GM18868 (cell line): ENCODE results near the gene DRG2.

ENCODE experiments used
- ATAC-seq: cut with Tn5 transposase; IDR thresholded peaks from one replicate; pipeline ENCODE4 v1.9.1; 2021; ENCODE audit warnings: mild to moderate bottlenecking, moderate library complexity; ENCODE audit not compliant: unreplicated experiment

The DRG2 gene

DNA sequence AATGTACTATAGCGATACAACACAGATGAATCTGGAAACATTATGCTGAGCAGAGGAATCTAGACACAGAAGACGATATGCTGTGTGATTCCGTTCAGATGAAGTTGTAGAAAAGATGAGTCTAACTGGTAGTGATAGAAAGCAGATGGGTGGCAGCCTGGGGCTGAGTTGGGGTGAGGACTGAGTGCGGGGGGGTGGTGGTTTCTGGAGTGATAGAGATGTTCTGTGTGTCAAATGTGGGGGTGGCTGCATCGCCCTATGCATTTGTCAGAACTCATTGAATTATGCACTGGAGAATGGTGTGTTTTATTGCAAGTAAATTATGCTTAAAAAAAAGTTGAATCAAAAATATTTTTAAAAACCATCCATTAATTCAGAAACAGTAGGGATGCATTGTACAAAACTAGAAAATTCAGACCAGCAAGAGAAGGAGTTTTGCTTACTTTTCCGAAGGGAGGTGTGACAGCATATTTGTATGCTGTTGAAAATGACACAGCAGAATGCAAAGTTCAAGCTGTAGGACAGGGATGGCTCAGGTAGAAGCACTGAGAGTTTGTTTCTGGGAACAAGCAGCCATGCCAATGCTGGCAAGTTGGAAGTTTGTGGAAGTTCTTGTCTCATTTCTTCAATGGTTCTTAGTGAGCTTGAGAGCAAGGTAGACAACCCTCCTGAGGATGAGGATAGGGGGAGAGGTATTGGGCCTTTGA, 13.0 kb upstream of the DRG2 start:
- no peak for ATAC-seq

GRCh38 chr17:18076936-18077335, 10.8 kb upstream of the DRG2 start:
- ATAC-seq, result no peak

DNA sequence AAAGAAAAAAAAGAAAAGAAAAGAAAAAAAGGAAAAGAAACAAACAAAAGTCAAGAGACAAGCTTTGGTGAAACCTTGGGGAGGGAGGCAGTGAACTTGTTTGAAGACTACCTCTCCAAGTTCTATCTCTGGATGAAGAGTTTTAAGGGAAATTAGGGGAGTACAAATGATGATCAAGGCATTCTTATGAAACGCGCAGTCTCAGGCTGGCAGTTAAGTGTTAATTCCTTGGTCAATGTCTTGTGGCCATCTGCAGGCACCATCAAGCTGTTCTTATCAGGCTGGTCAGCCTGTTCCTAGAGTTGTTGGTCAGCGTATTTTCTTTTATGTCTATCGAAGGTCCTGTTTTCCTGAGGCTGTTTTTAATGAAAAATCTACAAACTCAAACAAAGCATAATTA, 8.2 kb upstream of the DRG2 start:
- no peak for ATAC-seq

DNA sequence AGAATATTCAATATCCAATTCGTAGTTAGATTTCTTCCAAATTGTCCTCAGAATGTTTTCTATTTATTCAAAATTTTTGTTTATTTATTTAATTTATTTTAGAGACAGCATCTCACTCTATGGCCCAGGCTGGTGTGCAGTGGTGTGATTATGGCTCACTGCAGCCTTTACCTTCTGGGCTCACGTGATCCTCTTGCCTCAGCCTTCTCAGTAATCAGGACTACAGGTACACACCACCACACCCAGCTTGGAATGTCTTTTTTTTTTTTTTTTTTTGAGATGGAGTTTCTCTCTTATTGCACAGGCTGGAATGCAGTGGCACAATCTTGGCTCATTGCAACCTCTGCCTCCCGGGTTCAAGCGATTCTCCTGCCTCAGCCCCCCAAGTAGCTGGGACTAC, 3.5 kb upstream of the DRG2 start:
- ATAC-seq, result no peak

- ATAC-seq, result no peak
These were observed 1.9 kb downstream of the DRG2 start for GRCh38 chr17:18089613-18090012.

- ATAC-seq, result no peak
These were observed 6.1 kb downstream of the DRG2 start for GRCh38 chr17:18093616-18094408.

GRCh38 chr17:18094409-18094807, 6.7 kb downstream of the DRG2 start:
- no peak for ATAC-seq

DNA sequence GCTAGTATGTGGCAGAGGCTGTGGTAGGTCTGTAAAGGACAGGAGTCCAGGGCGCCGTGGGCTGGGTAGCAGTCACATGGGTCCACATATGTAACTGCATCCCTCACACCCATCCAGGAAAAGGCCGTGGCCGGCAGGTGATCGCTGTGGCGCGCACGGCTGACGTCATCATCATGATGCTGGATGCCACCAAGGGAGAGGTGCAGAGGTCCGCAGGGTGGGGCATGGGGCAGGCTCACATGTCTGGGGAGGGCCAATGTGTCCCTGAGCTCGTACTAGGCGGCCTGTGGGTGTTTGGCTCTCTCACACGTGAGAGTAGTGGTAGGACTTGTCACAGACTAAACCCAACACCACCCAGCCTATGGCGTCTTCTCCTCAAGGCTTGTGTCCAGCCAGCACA, 11.8 kb downstream of the DRG2 start:
- ATAC-seq, result no peak

DNA sequence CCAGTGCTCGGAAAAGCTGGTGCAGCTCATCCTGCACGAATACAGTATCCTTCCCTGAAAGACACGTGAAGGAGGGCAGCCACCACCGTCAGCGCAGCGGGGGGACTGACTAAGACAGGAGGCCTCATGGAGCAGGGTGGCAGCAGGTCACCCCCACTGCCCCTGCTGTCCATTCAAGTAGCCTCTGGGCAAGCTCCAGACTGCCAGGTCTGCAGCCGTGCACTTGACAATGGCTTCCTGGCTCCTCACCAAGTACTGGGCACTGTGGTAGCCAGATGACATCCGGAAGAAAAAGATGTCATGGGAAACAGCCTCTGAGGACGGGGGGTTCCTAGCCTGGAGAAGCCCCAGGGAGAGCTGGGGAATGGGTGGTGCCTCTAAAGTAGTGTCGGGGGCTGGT, 12.9 kb downstream of the DRG2 start:
- ATAC-seq, result no peak

GRCh38 chr17:18101828-18102227, 14.1 kb downstream of the DRG2 start:
- no peak for ATAC-seq

GRCh38 chr17:18102640-18103039, 14.9 kb downstream of the DRG2 start:
- no peak for ATAC-seq

GRCh38 chr17:18105027-18105426, 17.3 kb downstream of the DRG2 start:
- ATAC-seq, result no peak

DNA sequence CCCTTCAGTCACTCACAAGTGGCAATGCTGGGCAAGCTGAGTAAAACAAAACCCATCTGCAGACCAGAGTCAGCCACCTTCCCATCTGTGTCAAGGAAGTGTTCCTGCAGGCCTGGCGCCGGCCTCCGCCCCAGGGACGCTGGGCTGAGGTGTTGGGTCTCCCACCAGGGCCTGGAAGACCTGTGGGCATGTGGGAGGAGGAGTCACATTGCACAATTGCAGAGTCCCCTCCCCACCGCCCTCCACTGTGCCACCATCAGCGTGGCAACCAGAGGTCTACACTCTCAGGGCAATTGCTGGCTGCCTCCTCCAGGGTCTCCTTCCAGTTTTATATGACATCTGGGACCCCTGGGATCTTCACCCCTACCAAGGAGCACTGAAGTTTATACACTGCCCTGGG, 17.8 kb downstream of the DRG2 start:
- ATAC-seq, result no peak

- no peak for ATAC-seq
These were observed 18.5 kb downstream of the DRG2 start for GRCh38 chr17:18106211-18106610.

DNA sequence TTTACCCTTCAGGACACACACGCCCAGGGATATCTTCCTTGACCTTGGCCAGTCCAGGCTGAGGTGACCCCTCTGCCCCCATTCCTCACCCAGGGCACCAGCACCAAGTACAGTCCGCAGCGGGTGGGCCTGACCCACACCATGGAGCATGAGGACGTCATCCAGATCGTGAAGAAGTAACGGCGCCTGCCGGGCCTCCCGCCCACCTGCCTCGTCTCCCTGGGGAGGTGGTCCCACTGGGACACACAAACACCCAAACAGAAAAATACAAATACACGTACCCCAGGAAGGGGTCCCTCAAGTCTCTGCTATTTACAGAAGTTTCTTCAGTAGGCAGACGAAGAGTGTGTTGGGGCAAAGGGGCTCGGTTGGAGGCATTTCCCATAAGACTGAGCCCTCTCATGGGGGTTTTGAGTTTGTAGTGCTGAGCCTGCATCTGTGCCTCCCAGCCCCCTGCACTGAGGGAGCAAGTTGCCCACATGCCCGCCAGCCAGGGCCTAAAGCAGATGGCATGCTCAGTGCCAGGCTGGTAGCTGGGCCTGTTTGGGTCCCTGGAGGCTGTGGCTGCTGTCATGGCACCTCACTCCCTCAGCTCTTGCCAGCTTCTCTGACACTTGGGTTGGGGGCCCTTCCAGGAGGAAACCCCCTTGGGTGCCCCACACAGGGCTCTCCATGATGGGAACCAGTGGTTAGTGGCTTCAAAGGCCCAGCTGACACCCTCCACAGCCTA, 19.5 kb downstream of the DRG2 start:
- ATAC-seq, result no peak

- ATAC-seq, result no peak
These were observed 20.2 kb downstream of the DRG2 start for GRCh38 chr17:18107971-18108370.

- ATAC-seq, result no peak
These were observed 20.9 kb downstream of the DRG2 start, which contains the start of gene MYO15A for GRCh38 chr17:18108401-18109312. Gene MYO15A (plus strand): TSS chr17:18108756. CDS start chr17:18118801, 10,045 bp downstream.

- ATAC-seq, result no peak
These were observed 22.3 kb downstream of the DRG2 start for GRCh38 chr17:18109935-18110485.

DNA sequence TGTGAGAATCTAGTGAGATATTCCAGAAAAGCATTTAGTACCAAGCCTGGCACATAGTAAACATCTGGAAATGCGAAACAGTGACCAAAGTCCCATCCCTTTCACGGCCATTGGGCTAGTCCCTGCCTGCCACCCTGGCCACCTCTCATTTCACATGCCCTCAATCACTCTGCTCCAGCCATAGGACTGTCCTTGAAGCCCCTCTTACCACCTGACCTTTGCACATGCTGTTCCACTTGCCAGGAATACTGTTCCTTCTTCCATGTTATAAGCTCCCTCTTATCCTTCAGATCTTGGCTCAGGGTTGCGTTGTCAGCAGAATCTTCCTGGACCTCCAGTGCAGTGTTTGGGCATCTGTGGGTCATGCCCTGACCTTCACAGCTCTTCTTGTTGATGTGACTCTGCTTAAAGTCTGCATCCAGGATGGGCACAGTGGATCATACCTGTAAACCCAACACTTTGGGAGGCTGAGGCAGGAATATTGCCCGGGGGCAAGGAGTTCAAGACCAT, 22.9 kb downstream of the DRG2 start:
- ATAC-seq, result no peak

- ATAC-seq, result no peak
These were observed 23.7 kb downstream of the DRG2 start for GRCh38 chr17:18111330-18111971.
